ENCODE results near the gene LRRC25. TPM values are rescaled to one million over a fixed set of nuclear protein-coding genes. Genes with fewer than 3 reads are reported as not detected.

The LRRC25 gene
- polyA plus RNA-seq, 1 donor from 2014 or later, result not detected

DNA sequence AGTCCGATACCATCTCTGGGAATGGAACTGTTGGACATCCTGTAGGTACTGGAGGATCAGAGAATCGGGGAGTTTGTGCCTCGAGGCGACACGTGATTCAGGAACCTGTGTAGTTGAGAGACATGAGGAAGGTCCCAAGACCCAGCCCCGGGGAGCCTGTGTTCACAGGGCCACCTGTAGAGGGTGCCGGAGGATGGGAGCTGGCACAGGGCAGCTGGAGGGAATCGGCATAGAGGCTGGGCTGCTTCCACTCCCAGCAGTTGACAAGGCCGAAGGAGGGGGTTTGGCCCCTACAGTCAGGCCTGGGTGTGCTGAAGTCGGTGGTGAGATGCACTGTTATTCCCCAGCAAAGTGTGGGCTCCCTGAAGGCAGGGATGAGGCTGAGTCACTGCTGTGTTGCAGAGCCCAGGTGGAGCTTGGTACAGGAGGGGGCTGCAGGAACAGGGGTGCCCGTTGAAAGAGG, 43.0 kb upstream of the LRRC25 start:
- Histone ChIP-seq H3K9ac (ENCODE audit: low read length) (no peak overlapping the region), H2AFZ (ENCODE audit: low read depth, low read length) (no peak overlapping the region), H3K27ac (ENCODE audit: low read length) (no peak overlapping the region), H4K20me1 (ENCODE audit: insufficient read depth) (no peaks in the 10 kb centered on the region), H3K27me3 (ENCODE audit: insufficient read depth, low read depth, low read length) (no peaks in the 10 kb centered on the region), H3K4me3 (ENCODE audit: low read length) (no peak overlapping the region), H3K9me2 (ENCODE audit: insufficient read depth, low read length) (no peaks in the 10 kb centered on the region), H3K4me2 (ENCODE audit: low read length) (no peak overlapping the region), H3K9me3 (ENCODE audit: low read length) (no peaks in the 10 kb centered on the region), H3K36me3 (ENCODE audit: insufficient read depth, low read length) (no peaks in the 10 kb centered on the region), H3F3A (ENCODE audit: insufficient read depth, low read length, poor library complexity, severe bottlenecking) (peaks cover 3% of the 10 kb centered on the region), H3K79me2 (replicated peaks; ENCODE audit: insufficient read depth, low read length) (no peaks in the 10 kb centered on the region)
- TF ChIP-seq POLR2AphosphoS5 (IDR thresholded peaks at IDR 0.05), result no peak
- TF ChIP-seq RAD21 (conservative IDR thresholded peaks at IDR 0.05), result no peak
- TF ChIP-seq MXI1 (conservative IDR thresholded peaks at IDR 0.05; ENCODE audit: poor library complexity, severe bottlenecking), result no peak
- TF ChIP-seq, protein P1, sequence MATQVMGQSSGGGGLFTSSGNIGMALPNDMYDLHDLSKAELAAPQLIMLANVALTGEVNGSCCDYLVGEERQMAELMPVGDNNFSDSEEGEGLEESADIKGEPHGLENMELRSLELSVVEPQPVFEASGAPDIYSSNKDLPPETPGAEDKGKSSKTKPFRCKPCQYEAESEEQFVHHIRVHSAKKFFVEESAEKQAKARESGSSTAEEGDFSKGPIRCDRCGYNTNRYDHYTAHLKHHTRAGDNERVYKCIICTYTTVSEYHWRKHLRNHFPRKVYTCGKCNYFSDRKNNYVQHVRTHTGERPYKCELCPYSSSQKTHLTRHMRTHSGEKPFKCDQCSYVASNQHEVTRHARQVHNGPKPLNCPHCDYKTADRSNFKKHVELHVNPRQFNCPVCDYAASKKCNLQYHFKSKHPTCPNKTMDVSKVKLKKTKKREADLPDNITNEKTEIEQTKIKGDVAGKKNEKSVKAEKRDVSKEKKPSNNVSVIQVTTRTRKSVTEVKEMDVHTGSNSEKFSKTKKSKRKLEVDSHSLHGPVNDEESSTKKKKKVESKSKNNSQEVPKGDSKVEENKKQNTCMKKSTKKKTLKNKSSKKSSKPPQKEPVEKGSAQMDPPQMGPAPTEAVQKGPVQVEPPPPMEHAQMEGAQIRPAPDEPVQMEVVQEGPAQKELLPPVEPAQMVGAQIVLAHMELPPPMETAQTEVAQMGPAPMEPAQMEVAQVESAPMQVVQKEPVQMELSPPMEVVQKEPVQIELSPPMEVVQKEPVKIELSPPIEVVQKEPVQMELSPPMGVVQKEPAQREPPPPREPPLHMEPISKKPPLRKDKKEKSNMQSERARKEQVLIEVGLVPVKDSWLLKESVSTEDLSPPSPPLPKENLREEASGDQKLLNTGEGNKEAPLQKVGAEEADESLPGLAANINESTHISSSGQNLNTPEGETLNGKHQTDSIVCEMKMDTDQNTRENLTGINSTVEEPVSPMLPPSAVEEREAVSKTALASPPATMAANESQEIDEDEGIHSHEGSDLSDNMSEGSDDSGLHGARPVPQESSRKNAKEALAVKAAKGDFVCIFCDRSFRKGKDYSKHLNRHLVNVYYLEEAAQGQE (IDR thresholded peaks at IDR 0.05; ENCODE audit: borderline replicate concordance), result no peak
- TF ChIP-seq SMC3 (conservative IDR thresholded peaks at IDR 0.05; ENCODE audit: poor library complexity), result no peak
- no peak for TF ChIP-seq EP300 (conservative IDR thresholded peaks at IDR 0.05; ENCODE audit: poor library complexity, severe bottlenecking)
- no peak for TF ChIP-seq EZH2 (IDR thresholded peaks at IDR 0.05; ENCODE audit: borderline replicate concordance, insufficient read depth, low read length, poor library complexity, severe bottlenecking)
- no peak for TF ChIP-seq TAF1 (IDR thresholded peaks at IDR 0.05; ENCODE audit: low read depth)
- TF ChIP-seq, protein P2, sequence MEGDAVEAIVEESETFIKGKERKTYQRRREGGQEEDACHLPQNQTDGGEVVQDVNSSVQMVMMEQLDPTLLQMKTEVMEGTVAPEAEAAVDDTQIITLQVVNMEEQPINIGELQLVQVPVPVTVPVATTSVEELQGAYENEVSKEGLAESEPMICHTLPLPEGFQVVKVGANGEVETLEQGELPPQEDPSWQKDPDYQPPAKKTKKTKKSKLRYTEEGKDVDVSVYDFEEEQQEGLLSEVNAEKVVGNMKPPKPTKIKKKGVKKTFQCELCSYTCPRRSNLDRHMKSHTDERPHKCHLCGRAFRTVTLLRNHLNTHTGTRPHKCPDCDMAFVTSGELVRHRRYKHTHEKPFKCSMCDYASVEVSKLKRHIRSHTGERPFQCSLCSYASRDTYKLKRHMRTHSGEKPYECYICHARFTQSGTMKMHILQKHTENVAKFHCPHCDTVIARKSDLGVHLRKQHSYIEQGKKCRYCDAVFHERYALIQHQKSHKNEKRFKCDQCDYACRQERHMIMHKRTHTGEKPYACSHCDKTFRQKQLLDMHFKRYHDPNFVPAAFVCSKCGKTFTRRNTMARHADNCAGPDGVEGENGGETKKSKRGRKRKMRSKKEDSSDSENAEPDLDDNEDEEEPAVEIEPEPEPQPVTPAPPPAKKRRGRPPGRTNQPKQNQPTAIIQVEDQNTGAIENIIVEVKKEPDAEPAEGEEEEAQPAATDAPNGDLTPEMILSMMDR (IDR thresholded peaks at IDR 0.05; ENCODE audit: poor library complexity, severe bottlenecking), result no peak

DNA sequence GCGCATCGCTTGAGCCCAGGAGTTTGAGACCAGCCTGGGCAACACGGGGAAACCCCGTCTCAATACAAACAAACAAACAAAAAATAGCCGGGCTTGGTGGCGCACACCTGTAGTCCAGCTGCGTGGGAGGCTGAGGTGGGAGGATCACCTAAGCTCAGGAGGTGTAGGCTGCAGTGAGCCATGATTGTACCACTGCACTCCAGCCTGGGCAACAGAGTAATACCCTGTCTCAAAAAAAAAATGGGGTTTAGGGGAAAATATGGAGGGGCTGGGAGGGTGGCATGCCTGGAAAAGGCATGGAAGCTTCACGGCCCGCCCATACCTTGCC, 42.5 kb upstream of the LRRC25 start:
- Histone ChIP-seq H3K9me2 (ENCODE audit: insufficient read depth, low read length) (no peaks in the 10 kb centered on the region), H3K9ac (ENCODE audit: low read length) (no peak overlapping the region), H3K79me2 (replicated peaks; ENCODE audit: insufficient read depth, low read length) (no peaks in the 10 kb centered on the region), H3K4me3 (ENCODE audit: low read length) (no peak overlapping the region), H3K27me3 (ENCODE audit: insufficient read depth, low read depth, low read length) (no peaks in the 10 kb centered on the region), H3K27ac (ENCODE audit: low read length) (no peak overlapping the region), H3F3A (ENCODE audit: insufficient read depth, low read length, poor library complexity, severe bottlenecking) (peaks cover 3% of the 10 kb centered on the region), H2AFZ (ENCODE audit: low read depth, low read length) (no peak overlapping the region), H4K20me1 (ENCODE audit: insufficient read depth) (no peaks in the 10 kb centered on the region), H3K9me3 (ENCODE audit: low read length) (no peaks in the 10 kb centered on the region), H3K36me3 (ENCODE audit: insufficient read depth, low read length) (no peaks in the 10 kb centered on the region), H3K4me2 (ENCODE audit: low read length) (no peak overlapping the region)
- TF ChIP-seq EZH2 (IDR thresholded peaks at IDR 0.05; ENCODE audit: borderline replicate concordance, insufficient read depth, low read length, poor library complexity, severe bottlenecking), result no peak
- no peak for TF ChIP-seq TAF1 (IDR thresholded peaks at IDR 0.05; ENCODE audit: low read depth)
- no peak for TF ChIP-seq SMC3 (conservative IDR thresholded peaks at IDR 0.05; ENCODE audit: poor library complexity)
- TF ChIP-seq, protein P1 (IDR thresholded peaks at IDR 0.05; ENCODE audit: borderline replicate concordance), result no peak
- no peak for TF ChIP-seq EP300 (conservative IDR thresholded peaks at IDR 0.05; ENCODE audit: poor library complexity, severe bottlenecking)
- TF ChIP-seq POLR2AphosphoS5 (IDR thresholded peaks at IDR 0.05), result no peak
- TF ChIP-seq, protein P2 (IDR thresholded peaks at IDR 0.05; ENCODE audit: poor library complexity, severe bottlenecking), result no peak
- TF ChIP-seq RAD21 (conservative IDR thresholded peaks at IDR 0.05), result no peak
- TF ChIP-seq MXI1 (conservative IDR thresholded peaks at IDR 0.05; ENCODE audit: poor library complexity, severe bottlenecking), result no peak

Measured in neural cell (in vitro differentiated cells).